Testis (tissue), 3 donors: ENCODE results near the gene GFOD1. TPM values are rescaled to one million over a fixed set of nuclear protein-coding genes. Genes with fewer than 3 reads are reported as not detected.

ENCODE experiments used
- DNase-seq: peaks from one replicate; pipeline ENCODE4 v3.0.0-alpha.2; 2019
- H3K27ac ChIP-seq, 2 donors: fragments of 200-600 bp; sonication (generic); one replicate each; pipeline ENCODE4 v1.5.1; 2019
- H3K27me3 ChIP-seq: fragments of 200-600 bp; sonication (generic); one replicate; pipeline ENCODE4 v1.5.1; 2019
- H3K36me3 ChIP-seq: fragments of 200-600 bp; sonication (generic); one replicate; pipeline ENCODE4 v1.5.1; 2017; ENCODE audit warnings: low read depth; ENCODE audit errors: missing control alignments
- H3K4me1 ChIP-seq: fragments of 200-600 bp; sonication (generic); one replicate; pipeline ENCODE4 v1.5.1; 2019
- H3K4me3 ChIP-seq, 2 donors: fragments of 200-600 bp; sonication (generic); one replicate each; pipeline ENCODE4 v1.5.1; 2017 to 2019
- H3K9me3 ChIP-seq: fragments of 200-600 bp; sonication (generic); one replicate; pipeline ENCODE4 v1.5.1; 2017
- POLR2A ChIP-seq: fragments of 450-650 bp; IDR thresholded peaks from one replicate; pipeline ENCODE4 v1.6.1; 2017; ENCODE audit warnings: antibody characterized with exemption, mild to moderate bottlenecking, moderate library complexity
- WGBS, 2 donors: methylation state at CpG; one replicate each; pipeline ENCODE4 v1.1.5; 2018; 5-methylcytosine and 5-hydroxymethylcytosine counted together
- intact Hi-C: fragments of 100-400 bp; cut with DNase I; formaldehyde crosslinking; loops from one replicate; pipeline ENCODE4 v1.15.1; 2023; ENCODE audit warnings: low total_unique reads
- polyA plus RNA-seq: library from polyadenylated mRNA; stranded (reverse); fragments of 350-450 nt; fragmentation: Illumina TruSeq; extraction: RNeasy Lipid Tissue Mini Kit (QIAGEN cat#74804); gene quantifications from one replicate; pipeline ENCODE4 v1.2.3, GENCODE V29; 2014; ENCODE audit warnings: low read depth, low replicate concordance; ENCODE audit not compliant: insufficient read depth
- total RNA-seq, 2 donors: library from RNA; depleted of rRNA; stranded (reverse); fragments of >200 nt; gene quantifications; one replicate each; pipeline ENCODE4 v1.2.3, GENCODE V29; 2016
- TF ChIP-seq, protein P1 (sequence below), 3 experiments: fragments of 450-650 bp in 2 of 3; fragments of 200-600 bp in 1 of 3; sonication (generic) in 1 of 3; IDR thresholded peaks; one replicate each; pipeline ENCODE4 v1.5.1; 2016 to 2019; ENCODE audit warnings: antibody characterized with exemption in 3 of 3, mild to moderate bottlenecking in 2 of 3, moderate library complexity in 1 of 3

Gene GFOD1
- total and polyA plus RNA-seq, 3 donors from 2014 or later: 2.5 to 5.4 (median 5.0) TPM

DNA sequence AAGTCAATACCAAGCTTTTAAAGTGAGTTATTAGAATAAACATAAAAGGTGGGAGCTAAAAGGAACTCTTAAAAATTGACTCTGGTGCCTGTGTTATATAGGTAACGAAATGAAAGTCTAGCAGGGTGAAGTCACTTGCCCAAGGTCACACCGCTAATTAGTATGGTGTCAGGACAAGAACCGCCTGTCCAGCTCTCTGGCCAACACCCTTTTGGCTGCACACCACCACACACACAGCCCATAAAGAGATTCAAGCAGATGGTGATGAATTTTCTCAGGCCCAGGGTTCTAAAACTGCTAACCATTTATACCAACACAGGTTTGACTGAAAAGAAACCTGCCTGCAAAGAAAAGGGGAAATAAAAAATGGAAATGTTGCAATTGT lies 20.2 kb downstream of the GFOD1 start:
- H3K9me3 ChIP-seq: no peaks in the 10 kb centered on the region
- H3K36me3 ChIP-seq: no peaks in the 10 kb centered on the region
- H3K27me3 ChIP-seq: no peaks in the 10 kb centered on the region
- no peak for DNase-seq
- H3K4me3 ChIP-seq: no peak overlapping the region
- 60 to 69% methylated on average over 3 of the region's 3 CpGs for WGBS, 2 donors
- TF ChIP-seq, protein P1, sequence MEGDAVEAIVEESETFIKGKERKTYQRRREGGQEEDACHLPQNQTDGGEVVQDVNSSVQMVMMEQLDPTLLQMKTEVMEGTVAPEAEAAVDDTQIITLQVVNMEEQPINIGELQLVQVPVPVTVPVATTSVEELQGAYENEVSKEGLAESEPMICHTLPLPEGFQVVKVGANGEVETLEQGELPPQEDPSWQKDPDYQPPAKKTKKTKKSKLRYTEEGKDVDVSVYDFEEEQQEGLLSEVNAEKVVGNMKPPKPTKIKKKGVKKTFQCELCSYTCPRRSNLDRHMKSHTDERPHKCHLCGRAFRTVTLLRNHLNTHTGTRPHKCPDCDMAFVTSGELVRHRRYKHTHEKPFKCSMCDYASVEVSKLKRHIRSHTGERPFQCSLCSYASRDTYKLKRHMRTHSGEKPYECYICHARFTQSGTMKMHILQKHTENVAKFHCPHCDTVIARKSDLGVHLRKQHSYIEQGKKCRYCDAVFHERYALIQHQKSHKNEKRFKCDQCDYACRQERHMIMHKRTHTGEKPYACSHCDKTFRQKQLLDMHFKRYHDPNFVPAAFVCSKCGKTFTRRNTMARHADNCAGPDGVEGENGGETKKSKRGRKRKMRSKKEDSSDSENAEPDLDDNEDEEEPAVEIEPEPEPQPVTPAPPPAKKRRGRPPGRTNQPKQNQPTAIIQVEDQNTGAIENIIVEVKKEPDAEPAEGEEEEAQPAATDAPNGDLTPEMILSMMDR (IDR thresholded peaks at IDR 0.05): no peak
- no peak for TF ChIP-seq POLR2A
- no peaks in the 10 kb centered on the region for H3K4me1 ChIP-seq
- intact Hi-C loops: no loop called here
- no peak overlapping the region for H3K27ac ChIP-seq

DNA sequence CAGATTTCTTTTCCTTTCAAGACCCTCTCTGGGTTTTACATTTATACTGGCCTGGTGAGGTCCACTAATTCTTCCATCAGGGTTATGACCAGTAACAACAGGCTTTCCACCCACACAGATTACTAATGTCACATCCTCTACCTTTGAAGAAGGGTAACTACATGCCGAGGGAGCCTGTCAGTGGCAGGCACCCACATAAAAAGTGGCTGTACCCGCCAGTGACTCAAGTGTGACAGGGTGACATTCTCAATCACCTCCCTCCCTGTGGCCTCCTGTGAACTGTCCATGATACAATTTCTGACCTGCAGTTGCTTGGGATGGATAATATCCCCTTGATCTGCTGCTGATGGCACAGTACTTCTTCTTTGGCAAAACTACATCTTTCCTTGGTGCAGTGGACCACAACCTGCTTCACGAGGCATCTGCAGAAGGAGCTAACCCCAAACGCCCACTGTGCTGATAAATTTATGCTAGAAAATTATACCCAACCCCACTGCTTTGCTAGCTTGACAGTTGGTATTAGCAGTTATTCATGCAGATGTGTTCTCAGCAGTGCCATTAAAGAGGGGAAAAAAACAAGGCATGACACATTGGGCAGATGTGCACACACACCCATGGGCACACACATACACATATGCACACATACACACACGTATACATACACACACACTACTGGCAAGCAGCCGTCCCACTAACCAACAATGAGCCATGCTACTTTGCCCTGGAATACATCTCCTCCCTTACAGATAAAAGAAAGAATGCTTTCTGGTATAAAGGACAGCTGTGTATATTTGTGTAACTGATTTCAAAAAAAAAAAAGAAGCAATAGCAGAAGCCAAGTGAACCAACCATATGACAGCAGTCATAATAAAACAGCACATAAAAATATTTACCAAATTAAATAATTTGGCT lies 20.8 kb downstream of the GFOD1 start:
- H3K4me1 ChIP-seq: no peaks in the 10 kb centered on the region
- no peak for DNase-seq
- H3K4me3 ChIP-seq: no peak overlapping the region
- H3K36me3 ChIP-seq: no peaks in the 10 kb centered on the region
- H3K9me3 ChIP-seq: no peaks in the 10 kb centered on the region
- H3K27me3 ChIP-seq: no peaks in the 10 kb centered on the region
- intact Hi-C loops: no loop called here
- no peak overlapping the region for H3K27ac ChIP-seq
- WGBS, 2 donors: 70 to 74% methylated on average over 6 of the region's 6 CpGs
- no peak for TF ChIP-seq POLR2A
- TF ChIP-seq, protein P1 (IDR thresholded peaks at IDR 0.05): no peak

DNA sequence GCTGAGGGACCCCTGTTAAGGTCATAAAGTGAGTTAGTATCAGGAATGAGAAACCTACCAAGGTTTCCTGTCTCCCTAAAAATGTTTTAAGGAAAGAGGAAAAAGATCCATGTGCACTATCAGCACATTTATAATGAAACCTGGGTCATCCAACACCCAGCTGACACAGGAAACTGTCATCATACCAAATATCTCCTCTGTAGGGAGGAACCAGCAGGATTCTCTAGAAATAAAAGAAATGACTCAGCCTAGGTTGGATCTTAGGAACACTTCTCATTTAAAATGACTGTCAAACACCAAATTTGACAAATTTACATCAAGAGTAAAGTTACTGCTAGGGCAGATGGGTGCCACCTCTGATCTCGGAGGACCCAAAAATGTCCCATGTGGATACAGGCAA lies 21.7 kb downstream of the GFOD1 start:
- H3K9me3 ChIP-seq: no peaks in the 10 kb centered on the region

DNA sequence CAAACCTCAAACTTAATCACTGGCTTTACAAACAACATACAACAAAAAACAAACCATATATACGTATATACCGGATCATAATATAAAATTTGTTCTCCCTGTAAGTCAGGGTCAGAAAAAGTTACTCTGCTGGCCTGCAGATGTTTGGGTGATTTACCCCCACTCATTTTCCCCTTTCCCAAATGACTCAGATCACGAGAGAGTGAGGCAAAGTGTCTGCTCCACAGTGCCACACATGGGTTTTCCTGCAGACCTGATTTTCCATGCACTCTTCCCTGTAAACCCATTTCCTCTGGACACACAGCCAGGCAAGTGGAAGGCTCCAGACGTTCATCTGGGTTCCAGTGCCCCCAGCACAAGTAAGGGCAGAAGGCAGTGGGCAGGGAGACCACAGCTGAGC lies 23.5 kb downstream of the GFOD1 start:
- no peaks in the 10 kb centered on the region for H3K27me3 ChIP-seq
- H3K4me1 ChIP-seq: no peaks in the 10 kb centered on the region
- WGBS, 2 donors: 85 to 89% methylated on average over 4 of the region's 4 CpGs
- TF ChIP-seq POLR2A: no peak
- TF ChIP-seq, protein P1 (IDR thresholded peaks at IDR 0.05): no peak
- H3K4me3 ChIP-seq: no peak overlapping the region
- H3K27ac ChIP-seq: no peak overlapping the region
- intact Hi-C loops: no loop called here
- DNase-seq: no peak
- no peaks in the 10 kb centered on the region for H3K36me3 ChIP-seq
- no peaks in the 10 kb centered on the region for H3K9me3 ChIP-seq

More for the DNA sequence above, 21.7 kb downstream of the GFOD1 start:
- Histone ChIP-seq H3K4me3 (no peak overlapping the region), H3K4me1 (no peaks in the 10 kb centered on the region), H3K36me3 (no peaks in the 10 kb centered on the region), H3K27me3 (no peaks in the 10 kb centered on the region), H3K27ac (no peak overlapping the region)
- TF ChIP-seq, protein P1 (IDR thresholded peaks at IDR 0.05): no peak
- TF ChIP-seq POLR2A: no peak
- 91 to 97% methylated on average over 1 of the region's 1 CpG for WGBS, 2 donors
- DNase-seq: no peak
- intact Hi-C loops: no loop called here

DNA sequence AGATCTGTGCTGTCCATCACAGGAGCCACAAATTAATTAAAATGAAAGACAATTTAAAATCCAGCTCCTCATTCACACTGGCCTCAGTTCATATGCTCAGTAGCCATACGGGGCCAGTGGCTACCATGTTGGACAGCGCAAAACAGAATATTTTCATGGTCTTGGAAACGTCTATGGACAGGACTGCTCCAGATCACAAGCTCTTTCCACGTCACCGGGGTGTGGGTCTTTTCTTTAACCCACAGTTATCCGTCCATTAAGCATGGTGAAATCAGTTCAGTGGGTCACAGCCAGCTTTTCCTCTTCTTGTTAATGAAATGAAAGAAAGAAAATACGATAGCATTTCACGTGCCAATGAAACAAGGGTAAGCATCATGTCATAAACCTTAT lies 24.1 kb downstream of the GFOD1 start:
- H3K4me1 ChIP-seq: no peaks in the 10 kb centered on the region
- H3K9me3 ChIP-seq: no peaks in the 10 kb centered on the region
- DNase-seq: no peak
- TF ChIP-seq, protein P1 (IDR thresholded peaks at IDR 0.05): no peak
- TF ChIP-seq POLR2A: no peak
- H3K27ac ChIP-seq: no peak overlapping the region
- H3K27me3 ChIP-seq: no peaks in the 10 kb centered on the region
- no peaks in the 10 kb centered on the region for H3K36me3 ChIP-seq
- 84 to 89% methylated on average over 8 of the region's 8 CpGs for WGBS, 2 donors
- intact Hi-C loops: no loop called here
- no peak overlapping the region for H3K4me3 ChIP-seq
